ENCODE results near the gene ZNF93. TPM values are rescaled to one million over a fixed set of nuclear protein-coding genes. Genes with fewer than 3 reads are reported as not detected.
"Not testable (repeated sequence)": the region's sequence is repeated elsewhere in the genome, so short reads cannot be mapped to it uniquely, and the experiment has no call there.

The ZNF93 gene
- total and polyA plus RNA-seq, 4 donors = 0.50 to 4.1 (median 2.9) TPM

DNA sequence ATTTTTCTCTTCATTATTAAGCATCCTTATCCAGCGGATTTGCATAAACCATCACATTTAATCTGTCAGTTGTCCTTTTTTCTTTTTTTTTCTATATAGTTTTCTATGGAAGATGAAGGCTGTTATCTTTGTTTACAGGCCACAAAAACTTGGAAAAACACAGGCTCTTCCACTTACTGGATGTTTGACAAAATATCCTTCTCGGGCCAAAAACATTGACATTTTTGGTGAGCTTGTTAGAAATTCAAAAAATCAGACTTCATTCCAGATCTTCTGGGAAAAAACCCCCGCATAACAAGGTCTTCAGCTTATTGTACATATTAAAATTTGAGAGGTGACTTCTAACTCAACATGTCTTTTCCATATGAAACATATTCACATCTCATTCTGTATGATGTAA is 13.8 kb downstream of the ZNF93 start:
- intact Hi-C loops (cut with DNase I) = no loop called here
- no peaks in the 10 kb centered on the region for H3K9me3 ChIP-seq (ENCODE audit: control insufficient read depth, low read length)
- WGBS, 2 donors = 62 to 64% methylated on average over 3 of the region's 3 CpGs
- no peaks in the 10 kb centered on the region for H3K27me3 ChIP-seq (ENCODE audit: control insufficient read depth in 1 of 2, insufficient read depth in 2 of 2, low read length in 1 of 2)
- H3K4me1 ChIP-seq (ENCODE audit: control insufficient read depth in 1 of 2, insufficient read depth in 2 of 2, low read length in 2 of 2) = no peaks in the 10 kb centered on the region
- H3K27ac ChIP-seq (ENCODE audit: low read depth in 1 of 2, low read length in 2 of 2) = no peak overlapping the region
- ATAC-seq (ENCODE audit: low FRiP score) = no peak
- no peak for DNase-seq
- no peak overlapping the region for H3K4me3 ChIP-seq (ENCODE audit: low read length in 2 of 2)
- no peaks in the 10 kb centered on the region for H3K36me3 ChIP-seq (ENCODE audit: control insufficient read depth in 1 of 2, insufficient read depth in 2 of 2, low read length in 1 of 2)

DNA sequence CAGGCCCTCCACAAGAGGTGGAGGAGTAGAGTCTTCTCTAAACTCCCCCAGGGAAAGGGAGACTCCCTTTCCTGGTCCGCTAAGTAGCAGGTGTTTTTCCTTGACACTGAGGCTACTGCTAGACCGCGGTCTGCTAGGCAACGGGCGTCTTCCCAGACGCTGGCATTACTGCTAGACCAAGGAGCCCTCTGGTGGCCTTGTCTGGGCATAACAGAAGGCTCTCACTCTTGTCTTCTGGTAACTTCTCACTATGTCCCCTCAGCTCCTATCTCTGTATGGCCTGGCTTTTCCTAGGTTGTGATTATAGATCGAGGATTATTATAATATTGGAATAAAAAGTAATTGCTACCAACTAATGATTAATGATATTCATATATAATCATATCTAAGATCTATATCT is 29.7 kb downstream of the ZNF93 start:
- H3K4me3 ChIP-seq (ENCODE audit: low read length in 2 of 2); H3K36me3 ChIP-seq (ENCODE audit: control insufficient read depth in 1 of 2, insufficient read depth in 2 of 2, low read length in 1 of 2); H3K9me3 ChIP-seq (ENCODE audit: control insufficient read depth, low read length); intact Hi-C loops (cut with DNase I); H3K27ac ChIP-seq (ENCODE audit: low read depth in 1 of 2, low read length in 2 of 2); H3K4me1 ChIP-seq (ENCODE audit: control insufficient read depth in 1 of 2, insufficient read depth in 2 of 2, low read length in 2 of 2); ATAC-seq (ENCODE audit: low FRiP score); H3K27me3 ChIP-seq (ENCODE audit: control insufficient read depth in 1 of 2, insufficient read depth in 2 of 2, low read length in 1 of 2): not testable (repeated sequence)
- WGBS, 2 donors = 63 to 68% methylated on average over 7 of the region's 7 CpGs
- DNase-seq = peak; percentile 64 to 80

DNA sequence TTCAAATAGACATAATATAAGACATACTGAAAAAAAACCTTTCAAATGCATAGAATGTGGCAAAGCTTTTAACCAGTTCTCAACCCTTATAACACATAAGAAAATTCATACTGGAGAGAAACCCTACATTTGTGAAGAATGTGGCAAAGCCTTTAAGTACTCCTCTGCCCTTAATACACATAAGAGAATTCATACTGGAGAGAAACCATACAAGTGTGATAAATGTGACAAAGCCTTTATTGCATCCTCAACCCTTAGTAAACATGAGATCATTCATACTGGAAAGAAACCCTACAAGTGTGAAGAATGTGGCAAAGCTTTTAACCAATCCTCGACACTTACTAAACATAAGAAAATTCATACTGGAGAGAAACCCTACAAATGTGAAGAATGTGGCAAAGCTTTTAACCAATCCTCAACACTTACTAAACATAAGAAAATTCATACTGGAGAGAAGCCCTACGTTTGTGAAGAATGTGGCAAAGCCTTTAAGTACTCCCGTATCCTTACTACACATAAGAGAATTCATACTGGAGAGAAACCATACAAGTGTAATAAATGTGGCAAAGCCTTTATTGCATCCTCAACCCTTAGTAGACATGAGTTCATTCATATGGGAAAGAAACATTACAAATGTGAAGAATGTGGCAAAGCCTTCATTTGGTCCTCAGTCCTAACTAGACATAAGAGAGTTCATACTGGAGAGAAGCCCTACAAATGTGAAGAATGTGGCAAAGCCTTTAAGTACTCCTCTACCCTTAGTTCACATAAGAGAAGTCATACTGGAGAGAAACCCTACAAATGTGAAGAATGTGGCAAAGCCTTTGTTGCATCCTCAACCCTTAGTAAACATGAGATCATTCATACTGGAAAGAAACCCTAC is 32.9 kb downstream of the ZNF93 start:
- H3K4me1 ChIP-seq (ENCODE audit: control insufficient read depth in 1 of 2, insufficient read depth in 2 of 2, low read length in 2 of 2); H3K36me3 ChIP-seq (ENCODE audit: control insufficient read depth in 1 of 2, insufficient read depth in 2 of 2, low read length in 1 of 2); H3K27me3 ChIP-seq (ENCODE audit: control insufficient read depth in 1 of 2, insufficient read depth in 2 of 2, low read length in 1 of 2); H3K27ac ChIP-seq (ENCODE audit: low read depth in 1 of 2, low read length in 2 of 2); ATAC-seq (ENCODE audit: low FRiP score); intact Hi-C loops (cut with DNase I); DNase-seq; H3K4me3 ChIP-seq (ENCODE audit: low read length in 2 of 2); H3K9me3 ChIP-seq (ENCODE audit: control insufficient read depth, low read length): not testable (repeated sequence)
- 93 to 98% methylated on average over 3 of the region's 3 CpGs for WGBS, 2 donors

DNA sequence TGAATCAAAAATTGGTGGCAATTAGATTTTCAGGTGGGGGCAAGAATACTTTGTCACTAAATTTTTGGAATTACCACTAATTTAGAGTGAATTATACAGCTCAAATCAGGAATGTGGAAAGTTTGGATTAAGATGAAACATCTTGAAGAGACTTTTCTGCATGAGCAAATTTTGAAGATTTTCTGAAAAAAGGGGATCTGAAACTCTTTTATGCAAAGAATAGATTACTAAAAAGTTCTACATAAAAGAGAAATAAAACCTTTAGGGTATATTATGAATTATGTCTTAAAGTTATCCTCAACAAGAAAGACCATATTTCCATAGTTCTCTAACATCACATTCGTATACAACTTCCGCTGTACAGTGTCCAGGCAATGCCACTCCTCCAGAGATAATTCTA is 36.7 kb downstream of the ZNF93 start:
- Histone ChIP-seq H3K36me3 (ENCODE audit: control insufficient read depth in 1 of 2, insufficient read depth in 2 of 2, low read length in 1 of 2) (no peaks in the 10 kb centered on the region), H3K4me3 (ENCODE audit: low read length in 2 of 2) (no peak overlapping the region), H3K27me3 (ENCODE audit: control insufficient read depth in 1 of 2, insufficient read depth in 2 of 2, low read length in 1 of 2) (no peaks in the 10 kb centered on the region), H3K27ac (ENCODE audit: low read depth in 1 of 2, low read length in 2 of 2) (no peak overlapping the region), H3K4me1 (ENCODE audit: control insufficient read depth in 1 of 2, insufficient read depth in 2 of 2, low read length in 2 of 2) (no peaks in the 10 kb centered on the region), H3K9me3 (ENCODE audit: control insufficient read depth, low read length) (peaks cover 4% of the 10 kb centered on the region)
- no peak for ATAC-seq (ENCODE audit: low FRiP score)
- intact Hi-C loops (cut with DNase I) = no loop called here
- DNase-seq = no peak
- WGBS, 2 donors = 82 to 96% methylated on average over 2 of the region's 2 CpGs

GRCh38 chr19:19938449-19938848 is 37.7 kb downstream of the ZNF93 start:
- ATAC-seq (ENCODE audit: low FRiP score) (no peak), DNase-seq (no peak)
- Histone ChIP-seq H3K9me3 (ENCODE audit: control insufficient read depth, low read length) (peaks cover 4% of the 10 kb centered on the region), H3K27ac (ENCODE audit: low read depth in 1 of 2, low read length in 2 of 2) (no peak overlapping the region), H3K27me3 (ENCODE audit: control insufficient read depth in 1 of 2, insufficient read depth in 2 of 2, low read length in 1 of 2) (no peaks in the 10 kb centered on the region), H3K36me3 (ENCODE audit: control insufficient read depth in 1 of 2, insufficient read depth in 2 of 2, low read length in 1 of 2) (no peaks in the 10 kb centered on the region), H3K4me1 (ENCODE audit: control insufficient read depth in 1 of 2, insufficient read depth in 2 of 2, low read length in 2 of 2) (no peaks in the 10 kb centered on the region), H3K4me3 (ENCODE audit: low read length in 2 of 2) (no peak overlapping the region)
- 27 to 28% methylated on average over 2 of the region's 2 CpGs for WGBS, 2 donors
- intact Hi-C loops (cut with DNase I) = no loop called here

GRCh38 chr19:19943848-19944582 is 43.3 kb downstream of the ZNF93 start:
- ATAC-seq (ENCODE audit: low FRiP score) (no peak), DNase-seq (no peak)
- WGBS, 2 donors = 80 to 83% methylated on average over 8 of the region's 8 CpGs
- no peaks in the 10 kb centered on the region for H3K9me3 ChIP-seq (ENCODE audit: control insufficient read depth, low read length)
- no peak overlapping the region for H3K4me3 ChIP-seq (ENCODE audit: low read length in 2 of 2)
- H3K4me1 ChIP-seq (ENCODE audit: control insufficient read depth in 1 of 2, insufficient read depth in 2 of 2, low read length in 2 of 2) = no peaks in the 10 kb centered on the region
- intact Hi-C loops (cut with DNase I) = no loop called here
- H3K27ac ChIP-seq (ENCODE audit: low read depth in 1 of 2, low read length in 2 of 2) = no peak overlapping the region
- no peaks in the 10 kb centered on the region for H3K27me3 ChIP-seq (ENCODE audit: control insufficient read depth in 1 of 2, insufficient read depth in 2 of 2, low read length in 1 of 2)
- H3K36me3 ChIP-seq (ENCODE audit: control insufficient read depth in 1 of 2, insufficient read depth in 2 of 2, low read length in 1 of 2) = no peaks in the 10 kb centered on the region

GRCh38 chr19:19944583-19944880 is 43.8 kb downstream of the ZNF93 start:
- no peak overlapping the region for H3K4me3 ChIP-seq (ENCODE audit: low read length in 2 of 2)
- no peaks in the 10 kb centered on the region for H3K27me3 ChIP-seq (ENCODE audit: control insufficient read depth in 1 of 2, insufficient read depth in 2 of 2, low read length in 1 of 2)
- ATAC-seq (ENCODE audit: low FRiP score) = no peak
- no peaks in the 10 kb centered on the region for H3K9me3 ChIP-seq (ENCODE audit: control insufficient read depth, low read length)
- no peak for DNase-seq
- no peaks in the 10 kb centered on the region for H3K4me1 ChIP-seq (ENCODE audit: control insufficient read depth in 1 of 2, insufficient read depth in 2 of 2, low read length in 2 of 2)
- WGBS, 2 donors = 93 to 97% methylated on average over 3 of the region's 3 CpGs
- H3K27ac ChIP-seq (ENCODE audit: low read depth in 1 of 2, low read length in 2 of 2) = no peak overlapping the region
- H3K36me3 ChIP-seq (ENCODE audit: control insufficient read depth in 1 of 2, insufficient read depth in 2 of 2, low read length in 1 of 2) = no peaks in the 10 kb centered on the region
- intact Hi-C loops (cut with DNase I) = no loop called here

DNA sequence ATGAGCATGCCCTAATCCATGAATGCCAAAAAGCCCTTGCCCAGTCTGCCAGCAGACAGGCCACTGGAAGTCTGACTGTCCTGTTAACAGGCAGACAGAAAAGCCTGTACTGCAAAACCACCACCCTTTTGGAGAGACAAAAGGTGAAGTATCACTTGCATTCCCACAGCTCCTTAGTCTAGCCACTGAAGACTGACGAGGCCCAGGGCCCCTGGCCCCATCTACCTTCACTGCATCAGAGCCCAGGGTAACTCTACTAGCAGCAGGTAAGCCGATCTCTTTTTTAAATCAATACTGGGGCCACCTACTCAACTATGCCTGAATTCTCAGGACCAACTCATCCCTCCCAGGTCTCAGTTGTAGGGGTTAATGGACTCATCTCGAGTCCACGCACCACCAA is 45.5 kb downstream of the ZNF93 start:
- DNase-seq (no peak), ATAC-seq (ENCODE audit: low FRiP score) (no peak)
- Histone ChIP-seq H3K4me3 (ENCODE audit: low read length in 2 of 2) (no peak overlapping the region), H3K36me3 (ENCODE audit: control insufficient read depth in 1 of 2, insufficient read depth in 2 of 2, low read length in 1 of 2) (no peaks in the 10 kb centered on the region), H3K27ac (ENCODE audit: low read depth in 1 of 2, low read length in 2 of 2) (no peak overlapping the region), H3K9me3 (ENCODE audit: control insufficient read depth, low read length) (no peaks in the 10 kb centered on the region), H3K4me1 (ENCODE audit: control insufficient read depth in 1 of 2, insufficient read depth in 2 of 2, low read length in 2 of 2) (no peaks in the 10 kb centered on the region), H3K27me3 (ENCODE audit: control insufficient read depth in 1 of 2, insufficient read depth in 2 of 2, low read length in 1 of 2) (no peaks in the 10 kb centered on the region)
- intact Hi-C loops (cut with DNase I) = no loop called here
- 81% methylated on average over 4 of the region's 4 CpGs for WGBS, 2 donors

DNA sequence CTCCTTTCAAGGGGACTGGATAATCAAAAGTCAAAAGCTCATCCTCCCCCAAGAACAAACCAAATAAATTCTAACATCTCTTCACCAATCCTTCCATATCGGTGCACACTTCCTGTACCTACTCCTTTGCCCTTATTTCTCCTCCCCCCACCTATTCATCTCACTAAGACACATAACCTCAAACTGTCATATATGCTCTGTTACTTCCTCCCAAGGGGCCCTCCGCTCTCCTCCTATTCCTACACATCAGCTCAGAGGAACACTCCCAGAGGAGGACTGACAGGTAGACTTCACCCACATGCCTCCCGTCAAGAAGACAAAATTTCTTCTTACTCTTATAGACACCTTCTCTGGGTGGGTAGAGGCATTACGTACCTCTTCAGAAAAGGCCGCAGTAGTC is 48.1 kb downstream of the ZNF93 start:
- 91 to 92% methylated on average over 5 of the region's 5 CpGs for WGBS, 2 donors
- Histone ChIP-seq H3K9me3 (ENCODE audit: control insufficient read depth, low read length) (no peaks in the 10 kb centered on the region), H3K27ac (ENCODE audit: low read depth in 1 of 2, low read length in 2 of 2) (no peak overlapping the region), H3K27me3 (ENCODE audit: control insufficient read depth in 1 of 2, insufficient read depth in 2 of 2, low read length in 1 of 2) (no peaks in the 10 kb centered on the region), H3K4me3 (ENCODE audit: low read length in 2 of 2) (no peak overlapping the region), H3K4me1 (ENCODE audit: control insufficient read depth in 1 of 2, insufficient read depth in 2 of 2, low read length in 2 of 2) (no peaks in the 10 kb centered on the region), H3K36me3 (ENCODE audit: control insufficient read depth in 1 of 2, insufficient read depth in 2 of 2, low read length in 1 of 2) (no peaks in the 10 kb centered on the region)
- no peak for ATAC-seq (ENCODE audit: low FRiP score)
- intact Hi-C loops (cut with DNase I) = no loop called here
- no peak for DNase-seq

Measured in aorta (tissue), 5 donors.